HepG2 (cell line): ENCODE measurements around the gene CKLF. TPM values are rescaled to one million over a fixed set of nuclear protein-coding genes. Genes with fewer than 3 reads are reported as not detected.
A peak's percentile ranks its signal among the peaks of the same experiment; 100 is the strongest.

ENCODE experiments used
- ARID2 ChIP-seq: sonication (generic); formaldehyde crosslinking; IDR thresholded peaks from 2 replicates; pipeline ENCODE4 v1.8.1; 2022; ENCODE audit warnings: mild to moderate bottlenecking, missing genetic modification reagents, borderline replicate concordance
- CBFB ChIP-seq: sonication (generic); formaldehyde crosslinking; IDR thresholded peaks from 2 replicates; pipeline ENCODE4 v1.4.0; 2020; ENCODE audit warnings: missing genetic modification reagents
- MAZ ChIP-seq, 2 experiments: sonication (generic) in 1 of 2; formaldehyde crosslinking in 1 of 2; IDR thresholded peaks; 2 replicates each; pipeline versions ENCODE4 v1.5.0 to v1.6.1; 2012 to 2020; ENCODE audit warnings: low read depth in 2 of 2, mild to moderate bottlenecking in 2 of 2, borderline replicate concordance in 1 of 2, improper control_type of control experiment in 1 of 2, low read length in 1 of 2, missing genetic modification reagents in 1 of 2, moderate library complexity in 1 of 2
- NPAS2 ChIP-seq: sonication (generic); formaldehyde crosslinking; IDR thresholded peaks from 2 replicates; pipeline ENCODE4 v1.8.0; 2022; ENCODE audit warnings: mild to moderate bottlenecking, missing genetic modification reagents, borderline replicate concordance
- PAX8 ChIP-seq: sonication (generic); formaldehyde crosslinking; IDR thresholded peaks from 2 replicates; pipeline ENCODE4 v1.8.0; 2022; ENCODE audit warnings: mild to moderate bottlenecking, missing genetic modification reagents, borderline replicate concordance
- TBX2 ChIP-seq: sonication (generic); formaldehyde crosslinking; IDR thresholded peaks from 2 replicates; pipeline ENCODE4 v1.5.0; 2020; ENCODE audit warnings: missing genetic modification reagents, mild to moderate bottlenecking, borderline replicate concordance
- U2AF2 ChIP-seq: fragments of 200-400 bp; formaldehyde crosslinking; IDR thresholded peaks from 2 replicates; pipeline ENCODE4 v1.6.1; 2017; ENCODE audit warnings: low read depth, mild to moderate bottlenecking, low read length
- ZNF30 ChIP-seq: sonication (generic); formaldehyde crosslinking; IDR thresholded peaks from 2 replicates; pipeline ENCODE4 v1.5.0; 2020; ENCODE audit warnings: mild to moderate bottlenecking, missing genetic modification reagents
- ZNF720 ChIP-seq: sonication (generic); formaldehyde crosslinking; IDR thresholded peaks from 2 replicates; pipeline ENCODE4 v1.4.0; 2020; ENCODE audit warnings: missing genetic modification reagents
- polyA plus RNA-seq, 8 experiments: library from polyadenylated mRNA; depleted of rRNA in 3 of 8; stranded (reverse) in 7 of 8; unstranded in 1 of 8; fragments of >200 nt; fragmentation: Illumina TruSeq in 4 of 8; extraction: Trizol in 4 of 8; gene quantifications; 2 replicates each; pipeline versions ENCODE4 v1.2.1 to v1.2.3, GENCODE V29; 2011 to 2016; ENCODE audit warnings: low read depth in 4 of 8, missing spikeins in 1 of 8, mixed read lengths in 1 of 8; ENCODE audit not compliant: insufficient read depth in 1 of 8
- total RNA-seq, 5 experiments: library from RNA; depleted of rRNA; stranded (reverse); fragments of >200 nt; fragmentation: Illumina TruSeq; extraction: Trizol; gene quantifications; 2 replicates each; pipeline ENCODE4 v1.2.3, GENCODE V29; 2016; ENCODE audit warnings: low read depth in 1 of 5
- TF ChIP-seq, protein P1 (sequence below): IDR thresholded peaks from 2 replicates; pipeline ENCODE4 v1.6.1; 2012; ENCODE audit warnings: low read depth, low read length, improper control_type of control experiment
- TF ChIP-seq, protein P2 (sequence below): IDR thresholded peaks from 2 replicates; pipeline ENCODE4 v1.6.1; 2018; ENCODE audit warnings: missing genetic modification reagents
- TF ChIP-seq, protein P3 (sequence below), 2 experiments: sonication (generic) in 1 of 2; formaldehyde crosslinking in 1 of 2; IDR thresholded peaks; 2 replicates each; pipeline versions ENCODE4 v1.6.1 to v1.9.0; 2014 to 2022; ENCODE audit warnings: antibody characterized with exemption in 1 of 2, borderline replicate concordance in 1 of 2, inconsistent platforms in 1 of 2, low read depth in 1 of 2, missing genetic modification reagents in 1 of 2
- TF ChIP-seq, protein P4 (sequence below): sonication (generic); formaldehyde crosslinking; IDR thresholded peaks from 2 replicates; pipeline ENCODE4 v1.9.0; 2021; ENCODE audit warnings: missing genetic modification reagents, mild to moderate bottlenecking, borderline replicate concordance
- TF ChIP-seq, protein P5 (sequence below): sonication (generic); formaldehyde crosslinking; IDR thresholded peaks from 2 replicates; pipeline ENCODE4 v1.5.1; 2020; ENCODE audit warnings: mild to moderate bottlenecking, missing genetic modification reagents, borderline replicate concordance

CKLF gene
- total and polyA plus RNA-seq, 2 of the 13 experiments (the other 11 are each of a cell fraction or from before 2014, with no cell fraction given), result 120 to 167 TPM

DNA sequence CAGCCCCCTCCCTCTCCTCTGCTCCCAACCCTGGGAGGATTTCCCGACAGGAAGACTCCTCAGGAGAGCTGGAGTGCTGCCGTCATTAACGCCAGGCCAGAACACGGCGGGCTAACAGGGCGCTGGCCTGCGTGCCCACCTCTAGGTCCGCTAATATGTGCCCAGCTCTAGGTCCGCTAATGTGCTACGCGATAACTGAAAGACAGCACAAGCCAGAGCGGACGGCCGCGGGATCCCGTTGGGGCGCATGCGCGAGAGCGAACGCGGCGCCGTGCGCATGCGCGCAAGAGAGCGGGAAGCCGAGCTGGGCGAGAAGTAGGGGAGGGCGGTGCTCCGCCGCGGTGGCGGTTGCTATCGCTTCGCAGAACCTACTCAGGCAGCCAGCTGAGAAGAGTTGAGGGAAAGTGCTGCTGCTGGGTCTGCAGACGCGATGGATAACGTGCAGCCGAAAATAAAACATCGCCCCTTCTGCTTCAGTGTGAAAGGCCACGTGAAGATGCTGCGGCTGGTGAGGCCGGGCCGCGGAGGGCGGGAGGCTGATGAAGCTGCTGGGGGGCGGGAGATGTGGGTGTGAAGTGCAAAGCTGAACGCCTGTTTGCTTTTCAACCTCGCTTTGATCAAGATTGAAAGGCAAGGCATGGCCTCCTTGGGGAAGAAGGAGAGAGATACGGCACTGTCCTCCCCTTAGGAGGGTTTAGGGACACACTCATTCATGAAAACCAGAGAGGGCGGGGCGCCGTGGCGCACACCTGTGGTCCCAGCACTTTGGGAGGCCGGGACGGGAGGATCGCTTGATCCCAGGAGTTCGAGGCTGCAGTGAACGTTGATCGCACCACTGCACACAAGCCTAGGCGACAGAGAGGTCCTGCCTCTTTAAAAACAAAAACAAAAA, at the start of gene CKLF (continued):
- TF ChIP-seq, protein P1, sequence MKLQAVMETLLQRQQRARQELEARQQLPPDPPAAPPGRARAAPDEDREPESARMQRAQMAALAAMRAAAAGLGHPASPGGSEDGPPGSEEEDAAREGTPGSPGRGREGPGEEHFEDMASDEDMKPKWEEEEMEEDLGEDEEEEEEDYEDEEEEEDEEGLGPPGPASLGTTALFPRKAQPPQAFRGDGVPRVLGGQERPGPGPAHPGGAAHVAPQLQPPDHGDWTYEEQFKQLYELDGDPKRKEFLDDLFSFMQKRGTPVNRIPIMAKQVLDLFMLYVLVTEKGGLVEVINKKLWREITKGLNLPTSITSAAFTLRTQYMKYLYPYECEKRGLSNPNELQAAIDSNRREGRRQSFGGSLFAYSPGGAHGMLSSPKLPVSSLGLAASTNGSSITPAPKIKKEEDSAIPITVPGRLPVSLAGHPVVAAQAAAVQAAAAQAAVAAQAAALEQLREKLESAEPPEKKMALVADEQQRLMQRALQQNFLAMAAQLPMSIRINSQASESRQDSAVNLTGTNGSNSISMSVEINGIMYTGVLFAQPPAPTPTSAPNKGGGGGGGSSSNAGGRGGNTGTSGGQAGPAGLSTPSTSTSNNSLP, result no peak
- TF ChIP-seq CBFB (CRISPR knock-in tag), result peak; percentile 85
- peak; percentile 94; the same call in 1 of the 2 replicates for TF ChIP-seq PAX8 (CRISPR knock-in tag)
- TF ChIP-seq, protein P2, sequence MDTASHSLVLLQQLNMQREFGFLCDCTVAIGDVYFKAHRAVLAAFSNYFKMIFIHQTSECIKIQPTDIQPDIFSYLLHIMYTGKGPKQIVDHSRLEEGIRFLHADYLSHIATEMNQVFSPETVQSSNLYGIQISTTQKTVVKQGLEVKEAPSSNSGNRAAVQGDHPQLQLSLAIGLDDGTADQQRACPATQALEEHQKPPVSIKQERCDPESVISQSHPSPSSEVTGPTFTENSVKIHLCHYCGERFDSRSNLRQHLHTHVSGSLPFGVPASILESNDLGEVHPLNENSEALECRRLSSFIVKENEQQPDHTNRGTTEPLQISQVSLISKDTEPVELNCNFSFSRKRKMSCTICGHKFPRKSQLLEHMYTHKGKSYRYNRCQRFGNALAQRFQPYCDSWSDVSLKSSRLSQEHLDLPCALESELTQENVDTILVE (CRISPR knock-in tag), result peak; percentile 86
- TF ChIP-seq, protein P3, sequence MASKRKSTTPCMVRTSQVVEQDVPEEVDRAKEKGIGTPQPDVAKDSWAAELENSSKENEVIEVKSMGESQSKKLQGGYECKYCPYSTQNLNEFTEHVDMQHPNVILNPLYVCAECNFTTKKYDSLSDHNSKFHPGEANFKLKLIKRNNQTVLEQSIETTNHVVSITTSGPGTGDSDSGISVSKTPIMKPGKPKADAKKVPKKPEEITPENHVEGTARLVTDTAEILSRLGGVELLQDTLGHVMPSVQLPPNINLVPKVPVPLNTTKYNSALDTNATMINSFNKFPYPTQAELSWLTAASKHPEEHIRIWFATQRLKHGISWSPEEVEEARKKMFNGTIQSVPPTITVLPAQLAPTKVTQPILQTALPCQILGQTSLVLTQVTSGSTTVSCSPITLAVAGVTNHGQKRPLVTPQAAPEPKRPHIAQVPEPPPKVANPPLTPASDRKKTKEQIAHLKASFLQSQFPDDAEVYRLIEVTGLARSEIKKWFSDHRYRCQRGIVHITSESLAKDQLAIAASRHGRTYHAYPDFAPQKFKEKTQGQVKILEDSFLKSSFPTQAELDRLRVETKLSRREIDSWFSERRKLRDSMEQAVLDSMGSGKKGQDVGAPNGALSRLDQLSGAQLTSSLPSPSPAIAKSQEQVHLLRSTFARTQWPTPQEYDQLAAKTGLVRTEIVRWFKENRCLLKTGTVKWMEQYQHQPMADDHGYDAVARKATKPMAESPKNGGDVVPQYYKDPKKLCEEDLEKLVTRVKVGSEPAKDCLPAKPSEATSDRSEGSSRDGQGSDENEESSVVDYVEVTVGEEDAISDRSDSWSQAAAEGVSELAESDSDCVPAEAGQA (IDR thresholded peaks at IDR 0.05; ENCODE audit: low read depth), result peak; percentile 70
- TF ChIP-seq, protein P3 (CRISPR knock-in tag; IDR thresholded peaks at IDR 0.05; ENCODE audit: borderline replicate concordance), result peak; percentile 93; the same call in 1 of the 2 replicates
- TF ChIP-seq ZNF720 (CRISPR knock-in tag), result no peak; the same call in 1 of the 2 replicates
- TF ChIP-seq U2AF2, result no peak
- TF ChIP-seq, protein P4, sequence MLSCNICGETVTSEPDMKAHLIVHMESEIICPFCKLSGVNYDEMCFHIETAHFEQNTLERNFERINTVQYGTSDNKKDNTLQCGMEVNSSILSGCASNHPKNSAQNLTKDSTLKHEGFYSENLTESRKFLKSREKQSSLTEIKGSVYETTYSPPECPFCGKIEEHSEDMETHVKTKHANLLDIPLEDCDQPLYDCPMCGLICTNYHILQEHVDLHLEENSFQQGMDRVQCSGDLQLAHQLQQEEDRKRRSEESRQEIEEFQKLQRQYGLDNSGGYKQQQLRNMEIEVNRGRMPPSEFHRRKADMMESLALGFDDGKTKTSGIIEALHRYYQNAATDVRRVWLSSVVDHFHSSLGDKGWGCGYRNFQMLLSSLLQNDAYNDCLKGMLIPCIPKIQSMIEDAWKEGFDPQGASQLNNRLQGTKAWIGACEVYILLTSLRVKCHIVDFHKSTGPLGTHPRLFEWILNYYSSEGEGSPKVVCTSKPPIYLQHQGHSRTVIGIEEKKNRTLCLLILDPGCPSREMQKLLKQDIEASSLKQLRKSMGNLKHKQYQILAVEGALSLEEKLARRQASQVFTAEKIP (CRISPR knock-in tag), result no peak
- TF ChIP-seq TBX2 (CRISPR knock-in tag), result peak; percentile 97
- TF ChIP-seq, protein P5, sequence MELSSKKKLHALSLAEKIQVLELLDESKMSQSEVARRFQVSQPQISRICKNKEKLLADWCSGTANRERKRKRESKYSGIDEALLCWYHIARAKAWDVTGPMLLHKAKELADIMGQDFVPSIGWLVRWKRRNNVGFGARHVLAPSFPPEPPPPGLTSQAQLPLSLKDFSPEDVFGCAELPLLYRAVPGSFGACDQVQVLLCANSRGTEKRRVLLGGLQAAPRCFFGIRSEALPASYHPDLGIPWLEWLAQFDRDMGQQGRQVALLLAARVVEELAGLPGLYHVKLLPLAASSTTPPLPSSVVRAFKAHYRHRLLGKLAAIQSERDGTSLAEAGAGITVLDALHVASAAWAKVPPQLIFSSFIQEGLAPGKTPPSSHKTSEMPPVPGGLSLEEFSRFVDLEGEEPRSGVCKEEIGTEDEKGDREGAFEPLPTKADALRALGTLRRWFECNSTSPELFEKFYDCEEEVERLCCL, result peak; percentile 98
- peak; percentile 99 for TF ChIP-seq ZNF30 (CRISPR knock-in tag)
- TF ChIP-seq ARID2 (CRISPR knock-in tag), result peak; percentile 99
- peak; percentile 68; the same call in 1 of the 2 replicates for TF ChIP-seq MAZ (IDR thresholded peaks at IDR 0.05; ENCODE audit: borderline replicate concordance, low read depth, low read length)
- TF ChIP-seq MAZ (CRISPR knock-in tag; IDR thresholded peaks at IDR 0.05; ENCODE audit: low read depth), result peak; percentile 100
- 0 out of 2 replicates have a peak, but pooled peaks have one; percentile 14 for TF ChIP-seq NPAS2
